ENCODE data around the gene DPP6.

Gene DPP6

GRCh38 chr7:154592388-154592787 is 540.2 kb downstream of the DPP6 start:
- DNase-seq (ENCODE audit: low read depth in 2 of 2), result no peak

DNA sequence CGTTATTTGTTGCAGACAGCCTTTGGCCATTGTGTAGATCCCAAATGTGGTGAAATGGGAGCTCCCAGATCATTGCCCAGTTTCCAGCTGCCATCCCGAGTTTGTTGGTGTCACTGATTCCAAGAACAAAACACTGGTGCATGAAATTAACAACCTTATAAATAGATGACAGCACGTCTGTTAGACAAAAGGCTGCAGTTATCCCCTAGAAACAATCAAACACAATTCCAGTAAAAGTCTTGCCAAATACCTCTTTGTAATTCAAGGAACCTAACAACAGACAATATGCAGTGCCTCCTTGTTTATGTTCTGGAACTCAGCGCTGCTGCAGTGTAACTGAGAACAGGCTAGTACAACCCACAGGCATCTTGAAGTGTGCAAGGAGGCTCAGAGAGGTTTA is 546.2 kb downstream of the DPP6 start:
- no peak for DNase-seq (ENCODE audit: low read depth in 2 of 2)

- DNase-seq (ENCODE audit: low read depth in 2 of 2), result no peak
Observed at GRCh38 chr7:154598864-154599263, 546.7 kb downstream of the DPP6 start.

DNA sequence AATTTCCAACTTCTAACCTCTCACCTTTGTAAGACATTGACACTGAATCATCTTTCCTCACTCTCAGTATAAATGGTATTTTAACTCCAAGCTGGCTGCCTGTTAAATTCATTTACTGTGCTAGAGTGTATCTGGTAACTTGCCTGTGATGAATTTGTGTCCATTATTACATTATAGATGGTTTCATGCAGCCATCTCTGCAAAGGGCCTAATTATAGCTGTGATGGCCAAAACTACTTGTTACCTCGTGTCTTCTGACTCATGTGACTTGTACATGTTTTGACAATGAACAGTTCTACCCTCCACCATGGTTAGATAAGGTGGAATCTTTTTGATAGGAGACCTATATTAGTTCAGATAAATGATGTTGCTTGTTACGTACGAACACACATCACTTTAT is 558.7 kb downstream of the DPP6 start:
- DNase-seq (ENCODE audit: low read depth in 2 of 2), result no peak

GRCh38 chr7:154613811-154614210 is 561.6 kb downstream of the DPP6 start:
- DNase-seq (ENCODE audit: low read depth in 2 of 2), result no peak

GRCh38 chr7:154620141-154620755 is 568.0 kb downstream of the DPP6 start:
- DNase-seq (ENCODE audit: low read depth in 2 of 2), result no peak

- no peak for DNase-seq (ENCODE audit: low read depth in 2 of 2)
Observed at GRCh38 chr7:154623399-154623798, 571.2 kb downstream of the DPP6 start.

- DNase-seq (ENCODE audit: low read depth in 2 of 2), result no peak
Observed at GRCh38 chr7:154627646-154628290, 575.6 kb downstream of the DPP6 start.

- DNase-seq (ENCODE audit: low read depth in 2 of 2), result no peak
Observed at GRCh38 chr7:154628556-154628955, 576.4 kb downstream of the DPP6 start.

DNA sequence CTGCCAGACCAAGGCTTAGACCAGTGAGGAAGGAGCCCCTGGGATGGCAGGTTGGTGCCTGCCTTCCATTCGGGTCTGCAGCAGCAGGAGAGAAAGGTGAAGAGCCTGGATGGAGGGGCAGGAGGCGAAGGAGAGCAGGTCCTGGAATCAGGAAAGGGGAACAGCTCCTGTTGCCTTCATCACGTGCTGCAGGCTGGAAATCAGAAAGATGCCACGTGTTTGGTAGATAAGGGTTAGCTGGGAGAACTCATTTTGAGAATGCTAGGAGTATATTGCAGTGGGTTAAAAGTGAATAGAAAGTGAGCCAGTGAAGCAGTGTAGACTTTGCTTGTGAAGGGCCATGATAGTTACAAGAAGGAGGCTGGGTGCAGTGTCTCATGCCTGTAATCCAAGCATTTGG is 579.0 kb downstream of the DPP6 start:
- DNase-seq (ENCODE audit: low read depth in 2 of 2), result no peak

- DNase-seq (ENCODE audit: low read depth in 2 of 2), result no peak
Observed at GRCh38 chr7:154633641-154634040, 581.4 kb downstream of the DPP6 start.

- DNase-seq (ENCODE audit: low read depth in 2 of 2), result no peak
Observed at GRCh38 chr7:154638286-154638685, 586.1 kb downstream of the DPP6 start.

- DNase-seq (ENCODE audit: low read depth in 2 of 2), result no peak
Observed at GRCh38 chr7:154640266-154640865, 588.2 kb downstream of the DPP6 start.

DNA sequence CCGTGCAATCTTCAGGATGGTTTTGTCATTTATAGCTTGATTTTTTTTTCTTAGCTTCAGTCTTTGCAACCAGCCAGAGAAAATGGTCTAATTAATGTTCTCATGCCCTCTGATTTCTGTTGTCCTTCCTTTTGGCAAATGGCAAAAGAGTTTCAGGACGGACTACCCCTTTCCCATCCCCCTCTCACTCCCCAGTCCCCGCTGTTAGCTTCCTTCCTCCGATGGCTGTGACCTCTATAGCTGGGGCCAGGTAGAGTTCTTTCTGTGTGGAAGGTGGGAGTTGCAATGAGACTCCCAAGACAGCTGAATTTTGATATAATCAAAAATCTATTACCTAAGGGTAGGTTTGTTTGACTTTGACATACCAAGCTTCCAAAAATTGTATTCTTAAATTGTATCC is 588.7 kb downstream of the DPP6 start:
- no peak for DNase-seq (ENCODE audit: low read depth in 2 of 2)

DNA sequence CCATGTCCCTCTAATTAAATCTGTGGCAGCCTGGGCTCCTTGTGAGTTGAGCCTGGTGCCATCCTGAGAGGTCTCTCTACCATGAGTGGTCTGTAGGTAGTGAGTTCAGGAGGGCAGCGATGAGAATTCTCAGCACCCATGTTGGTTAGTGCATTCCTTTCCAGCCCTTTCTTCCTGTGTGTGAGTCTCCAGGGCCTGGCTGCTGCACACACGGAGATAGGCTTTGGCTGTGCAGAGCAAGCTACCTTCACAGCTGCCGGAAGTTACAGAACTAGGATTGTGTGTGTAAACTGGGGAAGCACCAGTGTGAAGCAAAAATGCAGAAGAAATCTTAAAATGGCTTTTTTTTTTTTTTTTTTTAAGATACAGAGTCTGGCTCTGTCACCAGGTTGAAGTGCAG is 592.2 kb downstream of the DPP6 start:
- DNase-seq (ENCODE audit: low read depth in 2 of 2), result no peak

- peak in 1 of 2 experiments; percentile 0 for DNase-seq (ENCODE audit: low read depth in 2 of 2)
Observed at GRCh38 chr7:154646126-154647013, 594.2 kb downstream of the DPP6 start.

DNA sequence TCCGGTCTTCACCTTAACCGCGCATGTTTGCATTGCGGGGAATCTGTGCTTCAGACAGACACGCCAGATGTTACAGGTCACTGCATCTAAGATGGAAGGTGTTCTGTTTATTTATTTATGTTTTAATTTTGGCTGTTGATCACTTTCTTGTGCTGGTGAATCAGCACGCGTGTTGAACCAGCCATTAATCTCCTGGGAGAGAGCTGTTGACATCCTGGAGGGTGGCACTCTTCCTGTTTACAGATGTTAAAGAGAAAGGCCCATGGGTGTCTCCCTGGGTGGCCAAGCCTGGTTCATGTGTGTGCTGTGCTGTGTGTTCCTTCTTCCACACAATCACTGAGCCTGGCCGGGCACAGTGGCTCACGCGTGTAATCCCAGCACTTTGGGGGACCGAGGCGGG is 595.4 kb downstream of the DPP6 start:
- no peak for DNase-seq (ENCODE audit: low read depth in 2 of 2)

DNA sequence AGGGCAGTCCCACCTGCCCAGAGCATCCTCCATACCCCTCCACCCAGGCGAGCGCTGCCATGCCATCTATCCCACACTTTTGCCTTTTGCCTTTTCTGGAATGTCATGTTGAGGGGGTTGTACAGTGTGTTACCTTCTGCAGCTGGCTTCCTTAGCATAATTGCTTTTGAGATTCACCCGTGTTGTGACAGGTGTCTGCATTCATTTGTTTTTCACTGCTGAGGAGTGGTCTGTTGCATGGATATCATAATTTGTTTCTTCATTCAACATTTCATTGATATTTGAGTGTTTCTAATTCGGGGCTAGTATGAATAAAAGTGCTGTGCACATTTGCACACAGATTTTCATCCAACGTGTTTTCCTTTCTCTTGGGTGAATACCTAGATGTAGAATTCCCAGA is 596.8 kb downstream of the DPP6 start:
- DNase-seq (ENCODE audit: low read depth in 2 of 2), result no peak

DNA sequence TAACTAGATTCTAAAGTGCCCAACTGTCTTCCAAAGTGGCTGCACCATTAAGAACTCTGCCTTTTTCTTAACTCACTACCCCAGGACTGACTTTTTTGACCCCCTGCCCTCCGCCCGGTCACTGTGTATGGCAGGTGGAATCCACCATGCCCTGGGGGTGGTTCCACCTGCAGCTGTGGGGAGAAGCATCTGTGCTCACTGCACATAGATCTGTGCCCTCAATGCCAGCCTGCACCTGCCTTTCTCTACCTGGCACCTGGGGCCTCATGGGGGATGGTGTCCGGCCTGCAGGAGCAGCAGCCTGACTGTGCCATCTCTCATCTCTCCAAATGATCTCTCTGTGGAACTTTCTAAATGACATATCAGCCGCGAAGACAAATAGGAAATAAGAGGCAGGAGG is 597.2 kb downstream of the DPP6 start:
- DNase-seq (ENCODE audit: low read depth in 2 of 2), result no peak

GRCh38 chr7:154650275-154650674 is 598.1 kb downstream of the DPP6 start:
- no peak for DNase-seq (ENCODE audit: low read depth in 2 of 2)

DNA sequence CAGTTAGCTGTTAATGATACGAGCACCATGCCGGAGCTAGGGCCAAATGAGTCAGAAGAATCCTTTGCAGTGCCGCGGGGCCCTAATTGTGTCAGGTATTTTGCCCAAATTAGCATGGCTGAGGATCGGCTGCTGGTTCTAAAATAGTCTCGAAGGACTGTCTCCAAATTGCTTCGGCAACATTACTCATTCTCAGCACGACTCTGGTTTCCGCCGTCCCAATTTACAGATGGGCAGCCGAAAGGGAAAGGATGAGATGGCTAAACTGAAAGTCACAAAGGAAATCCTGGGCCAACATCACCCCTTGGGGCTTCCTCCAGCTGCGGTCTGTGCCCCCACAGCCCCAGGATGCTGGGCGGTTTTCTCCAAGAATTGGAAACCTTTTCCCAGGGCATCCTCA is 599.3 kb downstream of the DPP6 start:
- no peak for DNase-seq (ENCODE audit: low read depth in 2 of 2)

DNA sequence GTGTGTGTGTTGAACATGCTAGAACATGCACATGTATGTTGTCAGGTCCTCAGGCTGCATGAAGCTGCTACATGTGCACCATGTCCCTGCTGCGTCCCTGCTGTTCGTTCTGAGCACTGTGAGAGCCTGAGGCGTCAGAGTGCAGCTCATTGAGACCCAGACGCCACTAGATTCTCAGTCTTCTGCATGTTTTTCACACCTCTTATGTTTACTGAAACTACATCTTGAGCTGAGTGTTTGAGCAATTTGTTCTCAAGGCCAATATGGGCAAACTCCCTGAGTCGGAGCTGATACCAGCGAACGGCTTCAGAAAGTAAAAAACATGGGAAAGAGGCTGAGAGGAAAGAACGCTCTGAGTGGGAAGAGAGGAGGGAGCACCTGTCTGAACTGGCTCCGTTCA is 600.4 kb downstream of the DPP6 start:
- DNase-seq (ENCODE audit: low read depth in 2 of 2), result no peak

GRCh38 chr7:154653281-154653680 is 601.1 kb downstream of the DPP6 start:
- DNase-seq (ENCODE audit: low read depth in 2 of 2), result no peak

Measured in fibroblast of skin of left biceps (primary cell).